MCF 10A (cell line): ENCODE results near the gene CPTP. TPM values are rescaled to one million over a fixed set of nuclear protein-coding genes. Genes with fewer than 3 reads are reported as not detected.
A peak's percentile ranks its signal among the peaks of the same experiment; 100 is the strongest.

Source experiments
- BruUV-seq: library from RNA; stranded (reverse); fragments of 400-500 nt; replicated peaks from 2 replicates; lab custom pipeline; 2021; lab: Mats Ljungman, UMichigan
- CTCF ChIA-PET: fragments of 300-600 bp; sonication (Branson Sonifier 250); formaldehyde crosslinking; extraction: SDS; loops from one replicate; lab custom pipeline; 2021; ENCODE audit warnings: antibody characterized with exemption, inconsistent platforms; lab: Yijun Ruan, JAX
- POLR2A ChIA-PET: fragments of 300-600, 350-650 bp; sonication (Branson Sonifier 250); formaldehyde crosslinking; extraction: SDS; loops from one replicate; lab custom pipeline; 2020; ENCODE audit warnings: antibody characterized with exemption, inconsistent platforms; lab: Yijun Ruan, JAX
- DNase-seq: peaks from one replicate; pipeline ENCODE4 v3.0.0-alpha.2; 2018; ENCODE audit not compliant: unreplicated experiment
- H3K27ac Mint-ChIP-seq: one replicate; pipeline ENCODE4 v1.8.0; 2022; ENCODE audit warnings: mild to moderate bottlenecking, low read depth, mixed read lengths; ENCODE audit not compliant: unreplicated experiment
- H3K27me3 Mint-ChIP-seq: one replicate; pipeline ENCODE4 v1.8.0; 2022; ENCODE audit warnings: mixed read lengths; ENCODE audit not compliant: insufficient read depth, unreplicated experiment
- H3K36me3 Mint-ChIP-seq: one replicate; pipeline ENCODE4 v1.8.0; 2022; ENCODE audit warnings: mild to moderate bottlenecking, moderate library complexity, mixed read lengths; ENCODE audit not compliant: insufficient read depth, unreplicated experiment
- H3K4me1 Mint-ChIP-seq: one replicate; pipeline ENCODE4 v1.8.0; 2022; ENCODE audit warnings: mixed read lengths; ENCODE audit not compliant: insufficient read depth, unreplicated experiment
- H3K4me3 Mint-ChIP-seq: one replicate; pipeline ENCODE4 v1.8.0; 2022; ENCODE audit warnings: mild to moderate bottlenecking, moderate library complexity, mixed read lengths; ENCODE audit not compliant: unreplicated experiment
- H3K9me3 Mint-ChIP-seq: one replicate; pipeline ENCODE4 v1.8.0; 2022; ENCODE audit warnings: mixed read lengths; ENCODE audit not compliant: unreplicated experiment
- intact Hi-C: fragments of 100-400 bp; cut with micrococcal nuclease; formaldehyde crosslinking; loops from 2 replicates; pipeline ENCODE4 v1.14.1; 2022
- total RNA-seq: library from RNA; stranded (reverse); gene quantifications from 2 replicates; pipeline ENCODE4 v1.2.3, GENCODE V29; 2022
- TF ChIP-seq, protein P1 (sequence below): fragments of 200-600 bp; IDR thresholded peaks from one replicate; pipeline ENCODE4 v1.8.0; 2022; ENCODE audit warnings: antibody characterized with exemption, mild to moderate bottlenecking; ENCODE audit not compliant: unreplicated experiment

Gene CPTP
- total RNA-seq, 1 experiment from 2014 or later, result 21.0 TPM

GRCh38 chr1:1311107-1312104, 13.2 kb upstream of the CPTP start:
- no peaks in the 10 kb centered on the region for H3K27me3 Mint-ChIP-seq
- ChIA-PET POLR2A (interaction anchor here (0.6 to 1.9 kb wide), 4 partner anchors 11 to 580 kb away, joined by 3 to 5 read pairs (median 3); no protein-coding TSS in a partner anchor), CTCF (no interaction called here)
- intact Hi-C loops, result no loop called here
- TSS peak; percentile 55 for BruUV-seq
- peaks cover 4% of the 10 kb centered on the region for H3K4me1 Mint-ChIP-seq
- H3K36me3 Mint-ChIP-seq, result peaks cover 62% of the 10 kb centered on the region
- TF ChIP-seq, protein P1, sequence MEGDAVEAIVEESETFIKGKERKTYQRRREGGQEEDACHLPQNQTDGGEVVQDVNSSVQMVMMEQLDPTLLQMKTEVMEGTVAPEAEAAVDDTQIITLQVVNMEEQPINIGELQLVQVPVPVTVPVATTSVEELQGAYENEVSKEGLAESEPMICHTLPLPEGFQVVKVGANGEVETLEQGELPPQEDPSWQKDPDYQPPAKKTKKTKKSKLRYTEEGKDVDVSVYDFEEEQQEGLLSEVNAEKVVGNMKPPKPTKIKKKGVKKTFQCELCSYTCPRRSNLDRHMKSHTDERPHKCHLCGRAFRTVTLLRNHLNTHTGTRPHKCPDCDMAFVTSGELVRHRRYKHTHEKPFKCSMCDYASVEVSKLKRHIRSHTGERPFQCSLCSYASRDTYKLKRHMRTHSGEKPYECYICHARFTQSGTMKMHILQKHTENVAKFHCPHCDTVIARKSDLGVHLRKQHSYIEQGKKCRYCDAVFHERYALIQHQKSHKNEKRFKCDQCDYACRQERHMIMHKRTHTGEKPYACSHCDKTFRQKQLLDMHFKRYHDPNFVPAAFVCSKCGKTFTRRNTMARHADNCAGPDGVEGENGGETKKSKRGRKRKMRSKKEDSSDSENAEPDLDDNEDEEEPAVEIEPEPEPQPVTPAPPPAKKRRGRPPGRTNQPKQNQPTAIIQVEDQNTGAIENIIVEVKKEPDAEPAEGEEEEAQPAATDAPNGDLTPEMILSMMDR, result no peak
- no peak overlapping the region for H3K27ac Mint-ChIP-seq
- H3K9me3 Mint-ChIP-seq, result no peaks in the 10 kb centered on the region
- H3K4me3 Mint-ChIP-seq, result no peak overlapping the region
- no peak for DNase-seq

DNA sequence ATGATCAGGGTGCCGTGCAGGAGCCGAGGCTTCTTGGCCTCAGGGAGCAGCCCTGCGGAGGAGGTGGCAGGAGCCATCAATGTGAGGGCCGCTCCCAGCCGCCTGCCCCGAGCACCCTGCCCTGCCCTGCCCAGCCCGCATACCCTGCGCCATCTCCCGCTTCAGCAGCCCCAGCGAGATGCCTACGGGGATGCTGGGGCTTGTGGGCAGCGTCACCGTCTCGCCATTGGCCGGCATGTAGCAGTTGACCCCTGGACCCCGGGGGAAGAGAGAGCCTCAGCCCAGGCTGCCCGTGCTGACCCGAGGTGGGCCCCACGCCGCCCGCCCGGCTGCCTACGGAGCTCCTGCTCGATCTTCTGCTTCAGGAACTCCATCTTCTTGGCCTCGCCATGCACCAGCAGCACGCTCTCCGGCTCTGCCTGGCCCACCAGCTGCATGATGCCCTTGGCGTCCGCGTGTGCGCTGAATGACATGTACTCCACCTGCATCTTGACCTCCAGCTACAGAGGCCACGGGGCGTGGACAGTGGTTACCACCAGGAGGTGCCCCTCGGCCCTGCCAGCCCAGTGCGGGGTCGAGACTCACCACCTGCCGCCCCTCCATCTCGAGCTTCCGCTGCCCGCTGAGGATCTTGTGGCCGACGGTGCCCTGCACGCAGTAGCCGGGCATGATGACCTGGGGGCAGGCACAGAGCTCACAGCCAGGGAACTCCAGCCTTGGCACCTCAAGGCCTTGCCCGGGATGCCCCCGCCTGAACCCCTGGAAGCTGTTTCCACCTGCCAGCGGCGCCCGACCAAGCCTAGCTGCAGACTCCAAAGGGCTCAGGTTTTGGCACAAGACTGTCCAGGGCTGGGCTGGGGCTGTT, 11.9 kb upstream of the CPTP start:
- CTCF ChIA-PET, result interaction anchor here (0.7 kb wide), 2 partner anchors 193 to 263 kb away, joined by 4 to 5 read pairs; no protein-coding TSS in a partner anchor
- no peak for DNase-seq
- TF ChIP-seq, protein P1, result no peak
- intact Hi-C loops, result no loop called here
- POLR2A ChIA-PET, result interaction anchor here (0.7 kb wide), 1 partner anchor 530 kb away, joined by 3 read pairs; no protein-coding TSS in a partner anchor
- Mint-ChIP-seq H3K9me3 (no peaks in the 10 kb centered on the region), H3K4me3 (no peak overlapping the region), H3K4me1 (peaks cover 5% of the 10 kb centered on the region), H3K36me3 (peaks cover 70% of the 10 kb centered on the region), H3K27ac (no peak overlapping the region), H3K27me3 (no peaks in the 10 kb centered on the region)
- no TSS peak for BruUV-seq

GRCh38 chr1:1313500-1314236, 10.9 kb upstream of the CPTP start:
- TF ChIP-seq, protein P1, result no peak
- intact Hi-C loops, result no loop called here
- DNase-seq, result no peak
- BruUV-seq, result no TSS peak
- peaks cover 80% of the 10 kb centered on the region for H3K36me3 Mint-ChIP-seq
- H3K27me3 Mint-ChIP-seq, result no peaks in the 10 kb centered on the region
- H3K4me1 Mint-ChIP-seq, result peaks cover 5% of the 10 kb centered on the region
- no peak overlapping the region for H3K27ac Mint-ChIP-seq
- POLR2A ChIA-PET, result no interaction called here
- CTCF ChIA-PET, result interaction anchor here (0.7 to 1.5 kb wide), 3 partner anchors 88 to 264 kb away, joined by 3 to 5 read pairs (median 4); no protein-coding TSS in a partner anchor
- H3K9me3 Mint-ChIP-seq, result no peaks in the 10 kb centered on the region
- no peak overlapping the region for H3K4me3 Mint-ChIP-seq
